GM23338 (cell line): Measurements from ENCODE around the gene FNDC10. TPM values are rescaled to one million over a fixed set of nuclear protein-coding genes. Genes with fewer than 3 reads are reported as not detected.

ENCODE experiments used
- ATAC-seq: fragments of 200-7000 bp; cut with Tn5 transposase; 3 replicates; pipeline ENCODE4 v1.9.1; 2020
- DNase-seq: peaks from one replicate; pipeline ENCODE4 v3.0.0-alpha.2; 2015; ENCODE audit warnings: low spot score
- H2AFZ ChIP-seq: fragments of 200-600 bp; sonication (generic); 2 replicates; pipeline ENCODE4 v1.8.0; 2016; ENCODE audit warnings: antibody characterized with exemption, mild to moderate bottlenecking, moderate library complexity
- H3F3A ChIP-seq: fragments of 200-600 bp; sonication (generic); replicated peaks from 2 replicates; pipeline ENCODE4 v1.8.0; 2017; ENCODE audit warnings: antibody characterized with exemption, mixed run types, low read depth
- H3K27ac ChIP-seq: fragments of 200-600 bp; sonication (generic); 2 replicates; pipeline ENCODE4 v1.6.1; 2016; ENCODE audit warnings: low read depth
- H3K27me3 ChIP-seq: fragments of 200-600 bp; sonication (generic); 2 replicates; pipeline ENCODE4 v1.8.0; 2016; ENCODE audit warnings: mild to moderate bottlenecking, mixed run types, moderate library complexity; ENCODE audit not compliant: insufficient read depth
- H3K36me3 ChIP-seq: fragments of 200-600 bp; sonication (generic); 2 replicates; pipeline ENCODE4 v1.8.0; 2016; ENCODE audit warnings: mild to moderate bottlenecking; ENCODE audit not compliant: insufficient read depth
- H3K4me1 ChIP-seq: fragments of 200-600 bp; sonication (generic); 2 replicates; pipeline ENCODE4 v1.8.0; 2016; ENCODE audit warnings: mild to moderate bottlenecking, moderate library complexity; ENCODE audit not compliant: insufficient read depth
- H3K4me2 ChIP-seq: fragments of 200-600 bp; sonication (generic); 2 replicates; pipeline ENCODE4 v1.7.1; 2017; ENCODE audit warnings: mixed run types
- H3K4me3 ChIP-seq: fragments of 200-600 bp; sonication (generic); 2 replicates; pipeline ENCODE4 v1.6.1; 2016; ENCODE audit warnings: mixed run types
- H3K79me2 ChIP-seq: fragments of 200-600 bp; sonication (generic); replicated peaks from 2 replicates; pipeline ENCODE4 v1.8.0; 2017; ENCODE audit warnings: mild to moderate bottlenecking; ENCODE audit not compliant: insufficient read depth
- H3K9me2 ChIP-seq: fragments of 200-600 bp; sonication (generic); 2 replicates; pipeline ENCODE4 v1.8.0; 2017; ENCODE audit not compliant: insufficient read depth
- H4K20me1 ChIP-seq: fragments of 200-600 bp; sonication (generic); replicated peaks from 2 replicates; pipeline ENCODE4 v1.8.0; 2017; ENCODE audit warnings: mild to moderate bottlenecking; ENCODE audit not compliant: insufficient read depth
- H3K27ac Mint-ChIP-seq: 2 replicates; pipeline ENCODE4 v1.8.0; 2020; ENCODE audit warnings: inconsistent platforms, mild to moderate bottlenecking, moderate library complexity, mixed read lengths
- H3K27me3 Mint-ChIP-seq: 3 replicates; pipeline ENCODE4 v1.8.0; 2022; ENCODE audit warnings: low read depth, mild to moderate bottlenecking, moderate library complexity, mixed read lengths, inconsistent platforms; ENCODE audit not compliant: insufficient read depth, poor library complexity
- H3K36me3 Mint-ChIP-seq: 3 replicates; pipeline ENCODE4 v1.8.0; 2021; ENCODE audit warnings: low read depth, mild to moderate bottlenecking, inconsistent platforms, moderate library complexity, mixed read lengths
- H3K4me1 Mint-ChIP-seq: 3 replicates; pipeline ENCODE4 v1.8.0; 2020; ENCODE audit warnings: mild to moderate bottlenecking, inconsistent platforms, mixed read lengths
- H3K4me3 Mint-ChIP-seq: 3 replicates; pipeline ENCODE4 v1.8.0; 2021; ENCODE audit warnings: moderate library complexity, mild to moderate bottlenecking, inconsistent platforms, mixed read lengths
- H3K9me3 Mint-ChIP-seq: 3 replicates; pipeline ENCODE4 v1.8.0; 2020; ENCODE audit warnings: moderate library complexity, mild to moderate bottlenecking, inconsistent platforms, mixed read lengths
- CREB1 ChIP-seq: fragments of 250-450 bp; sonication (Bioruptor Pico); IDR thresholded peaks from 2 replicates; pipeline ENCODE4 v1.5.0; 2020; ENCODE audit warnings: low read depth, mild to moderate bottlenecking, moderate library complexity
- CTCF ChIP-seq, 2 experiments: fragments of 200-600 bp in 1 of 2; sonication (generic) in 1 of 2; conservative IDR thresholded peaks; 2 replicates each; pipeline versions ENCODE4 v1.5.1 to v1.6.1; 2016 to 2017; ENCODE audit warnings: antibody characterized with exemption in 2 of 2, low read depth in 2 of 2, mild to moderate bottlenecking in 2 of 2, moderate library complexity in 1 of 2
- ETS1 ChIP-seq: IDR thresholded peaks from 2 replicates; pipeline ENCODE4 v1.6.1; 2016; ENCODE audit warnings: antibody characterized with exemption
- EZH2 ChIP-seq: fragments of 200-600 bp; sonication (generic); IDR thresholded peaks from one replicate; pipeline ENCODE4 v1.8.0; 2017; ENCODE audit warnings: antibody characterized with exemption, mild to moderate bottlenecking, low read depth; ENCODE audit not compliant: unreplicated experiment
- EZH2phosphoT487 ChIP-seq: fragments of 200-600 bp; sonication (generic); IDR thresholded peaks from one replicate; pipeline ENCODE4 v1.8.1; 2018; ENCODE audit warnings: antibody characterized with exemption; ENCODE audit not compliant: unreplicated experiment
- JUNB ChIP-seq: IDR thresholded peaks from one replicate; pipeline ENCODE4 v1.6.1; 2016; ENCODE audit warnings: antibody characterized with exemption; ENCODE audit not compliant: unreplicated experiment
- NANOG ChIP-seq: IDR thresholded peaks from 2 replicates; pipeline ENCODE4 v1.6.1; 2016; ENCODE audit warnings: antibody characterized with exemption, borderline replicate concordance
- POLR2AphosphoS5 ChIP-seq: IDR thresholded peaks from 2 replicates; pipeline ENCODE4 v1.6.1; 2016; ENCODE audit warnings: antibody characterized with exemption, low read depth
- STAT1 ChIP-seq: IDR thresholded peaks from one replicate; pipeline ENCODE4 v1.6.1; 2016; ENCODE audit warnings: antibody characterized with exemption; ENCODE audit not compliant: unreplicated experiment
- ZNF114 ChIP-seq: fragments of 250-450 bp; sonication (Bioruptor Pico); IDR thresholded peaks from 2 replicates; pipeline ENCODE4 v1.5.0; 2020; ENCODE audit warnings: mild to moderate bottlenecking, moderate library complexity
- ZNF331 ChIP-seq: fragments of 250-450 bp; sonication (Bioruptor Pico); IDR thresholded peaks from 2 replicates; pipeline ENCODE4 v1.5.0; 2020; ENCODE audit warnings: low read depth, mild to moderate bottlenecking, moderate library complexity
- ZNF462 ChIP-seq: fragments of 250-450 bp; sonication (Bioruptor Pico); IDR thresholded peaks from 2 replicates; pipeline ENCODE4 v1.5.0; 2020; ENCODE audit warnings: mild to moderate bottlenecking, moderate library complexity
- polyA plus RNA-seq: library from polyadenylated mRNA; unstranded; fragments of >200 nt; fragmentation: Nextera tagmentation; extraction: Ambion mirVana; gene quantifications from 2 replicates; pipeline ENCODE4 v1.2.1, GENCODE V29; 2016
- total RNA-seq: library from RNA; depleted of rRNA; stranded (reverse); fragments of >200 nt; shearing (Covaris generic); gene quantifications from 2 replicates; pipeline ENCODE4 v1.2.3, GENCODE V29; 2014
- TF ChIP-seq, protein P1 (sequence below): IDR thresholded peaks from one replicate; pipeline ENCODE4 v1.6.1; 2018; ENCODE audit warnings: antibody characterized with exemption; ENCODE audit not compliant: unreplicated experiment

Gene FNDC10
- total and polyA plus RNA-seq, 2 experiments from 2014 or later: 7.7 to 15.1 TPM

- Histone ChIP-seq H3K4me1 (no peaks in the 10 kb centered on the region), H3K36me3 (no peaks in the 10 kb centered on the region), H3K4me2 (no peak overlapping the region), H3F3A (peaks cover 4% of the 10 kb centered on the region; the same call in 1 of the 2 replicates), H3K9me2 (no peaks in the 10 kb centered on the region), H3K27me3 (peaks cover 13% of the 10 kb centered on the region), H3K27ac (no peak overlapping the region), H3K4me3 (no peak overlapping the region), H2AFZ (no peak overlapping the region), H4K20me1 (no peaks in the 10 kb centered on the region), H3K79me2 (no peaks in the 10 kb centered on the region)
- Mint-ChIP-seq H3K9me3 (peaks cover 5% of the 10 kb centered on the region; the same call in 2 of the 3 replicates), H3K4me3 (no peak overlapping the region), H3K4me1 (peaks cover 9% of the 10 kb centered on the region), H3K36me3 (no peaks in the 10 kb centered on the region), H3K27me3 (peaks cover 18% of the 10 kb centered on the region), H3K27ac (no peak overlapping the region)
- DNase-seq (no peak), ATAC-seq (no peak)
- no peak for TF ChIP-seq STAT1
- TF ChIP-seq ZNF462: no peak
- no peak for TF ChIP-seq CTCF (conservative IDR thresholded peaks at IDR 0.05; ENCODE audit: low read depth in 2 of 2)
- TF ChIP-seq, protein P1, sequence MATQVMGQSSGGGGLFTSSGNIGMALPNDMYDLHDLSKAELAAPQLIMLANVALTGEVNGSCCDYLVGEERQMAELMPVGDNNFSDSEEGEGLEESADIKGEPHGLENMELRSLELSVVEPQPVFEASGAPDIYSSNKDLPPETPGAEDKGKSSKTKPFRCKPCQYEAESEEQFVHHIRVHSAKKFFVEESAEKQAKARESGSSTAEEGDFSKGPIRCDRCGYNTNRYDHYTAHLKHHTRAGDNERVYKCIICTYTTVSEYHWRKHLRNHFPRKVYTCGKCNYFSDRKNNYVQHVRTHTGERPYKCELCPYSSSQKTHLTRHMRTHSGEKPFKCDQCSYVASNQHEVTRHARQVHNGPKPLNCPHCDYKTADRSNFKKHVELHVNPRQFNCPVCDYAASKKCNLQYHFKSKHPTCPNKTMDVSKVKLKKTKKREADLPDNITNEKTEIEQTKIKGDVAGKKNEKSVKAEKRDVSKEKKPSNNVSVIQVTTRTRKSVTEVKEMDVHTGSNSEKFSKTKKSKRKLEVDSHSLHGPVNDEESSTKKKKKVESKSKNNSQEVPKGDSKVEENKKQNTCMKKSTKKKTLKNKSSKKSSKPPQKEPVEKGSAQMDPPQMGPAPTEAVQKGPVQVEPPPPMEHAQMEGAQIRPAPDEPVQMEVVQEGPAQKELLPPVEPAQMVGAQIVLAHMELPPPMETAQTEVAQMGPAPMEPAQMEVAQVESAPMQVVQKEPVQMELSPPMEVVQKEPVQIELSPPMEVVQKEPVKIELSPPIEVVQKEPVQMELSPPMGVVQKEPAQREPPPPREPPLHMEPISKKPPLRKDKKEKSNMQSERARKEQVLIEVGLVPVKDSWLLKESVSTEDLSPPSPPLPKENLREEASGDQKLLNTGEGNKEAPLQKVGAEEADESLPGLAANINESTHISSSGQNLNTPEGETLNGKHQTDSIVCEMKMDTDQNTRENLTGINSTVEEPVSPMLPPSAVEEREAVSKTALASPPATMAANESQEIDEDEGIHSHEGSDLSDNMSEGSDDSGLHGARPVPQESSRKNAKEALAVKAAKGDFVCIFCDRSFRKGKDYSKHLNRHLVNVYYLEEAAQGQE: no peak
- no peak for TF ChIP-seq ETS1
- TF ChIP-seq POLR2AphosphoS5: no peak
- no peak for TF ChIP-seq ZNF114 (CRISPR knock-in tag)
- no peak for TF ChIP-seq NANOG
- no peak for TF ChIP-seq EZH2phosphoT487
- no peak for TF ChIP-seq EZH2
- no peak for TF ChIP-seq JUNB
- no peak for TF ChIP-seq ZNF331 (CRISPR knock-in tag)
- no peak for TF ChIP-seq CREB1 (CRISPR knock-in tag)
These were observed 5.9 kb downstream of the FNDC10 start for GRCh38 chr1:1593834-1594601.
